Activated CD8-positive, alpha-beta T cell treated with anti-CD3 and anti-CD28 coated beads for 36 hours (primary cell): ENCODE measurements around the gene CCDC88B. TPM values are rescaled to one million over a fixed set of nuclear protein-coding genes. Genes with fewer than 3 reads are reported as not detected.

Experiments used
- ATAC-seq: fragments of 200-7000 bp; cut with Tn5 transposase; one replicate; pipeline ENCODE4 v1.10.0; 2021; ENCODE audit warnings: mild to moderate bottlenecking, moderate library complexity
- CTCF ChIA-PET: fragments of 350-600 bp; sonication (Branson Sonifier 250); formaldehyde crosslinking; loops from one replicate; lab custom pipeline; 2021; ENCODE audit warnings: antibody characterized with exemption; lab: Charles Lee
- POLR2A ChIA-PET: fragments of 350-600 bp; sonication (Branson Sonifier 250); formaldehyde crosslinking; loops from one replicate; lab custom pipeline; 2021; ENCODE audit warnings: antibody characterized with exemption; lab: Charles Lee
- DNase-seq: peaks from one replicate; pipeline ENCODE4 v3.0.0-alpha.2; 2020
- H3K27ac Mint-ChIP-seq: one replicate; pipeline ENCODE4 v1.8.0; 2021; ENCODE audit warnings: mild to moderate bottlenecking, mixed read lengths
- H3K27me3 Mint-ChIP-seq: one replicate; pipeline ENCODE4 v1.8.0; 2021; ENCODE audit warnings: mixed read lengths
- H3K36me3 Mint-ChIP-seq: one replicate; pipeline ENCODE4 v1.8.0; 2021; ENCODE audit warnings: low read depth, mixed read lengths
- H3K4me1 Mint-ChIP-seq: one replicate; pipeline ENCODE4 v1.8.0; 2021; ENCODE audit warnings: low read depth, mixed read lengths
- H3K4me3 Mint-ChIP-seq: one replicate; pipeline ENCODE4 v1.8.0; 2021; ENCODE audit warnings: mild to moderate bottlenecking, moderate library complexity, mixed read lengths
- H3K9me3 Mint-ChIP-seq: one replicate; pipeline ENCODE4 v1.8.0; 2021; ENCODE audit warnings: mixed read lengths
- CTCF ChIP-seq: fragments of 200-600 bp; IDR thresholded peaks from one replicate; pipeline ENCODE4 v1.8.0; 2022; ENCODE audit warnings: antibody characterized with exemption, mild to moderate bottlenecking
- intact Hi-C: fragments of 100-400 bp; cut with micrococcal nuclease; formaldehyde crosslinking; loops from one replicate; pipeline ENCODE4 v1.10.0; 2022
- total RNA-seq, 2 experiments: library from RNA; stranded (reverse); gene quantifications; one replicate each; pipeline ENCODE4 v1.2.3, GENCODE V29; 2021

Gene CCDC88B
- total RNA-seq, 2 experiments from 2014 or later, result 65.8 to 76.1 TPM

GRCh38 chr11:64296236-64296635 lies 43.8 kb upstream of the CCDC88B start:
- DNase-seq (no peak), ATAC-seq (no peak)
- H3K27ac Mint-ChIP-seq, result no peak overlapping the region
- H3K36me3 Mint-ChIP-seq, result no peaks in the 10 kb centered on the region
- TF ChIP-seq CTCF, result no peak
- CTCF ChIA-PET, result interaction anchor here (1.2 to 1.5 kb wide), 2 partner anchors 25 to 45 kb away, joined by 3 to 4 read pairs; partner anchors contain the start of gene PLCB3
- peaks cover 11% of the 10 kb centered on the region for H3K4me1 Mint-ChIP-seq
- H3K9me3 Mint-ChIP-seq, result no peaks in the 10 kb centered on the region
- H3K4me3 Mint-ChIP-seq, result no peak overlapping the region
- peaks cover 73% of the 10 kb centered on the region for H3K27me3 Mint-ChIP-seq
- intact Hi-C loops, result no loop called here
- POLR2A ChIA-PET, result interaction anchor here (0.6 to 1.6 kb wide), 4 partner anchors 24 to 72 kb away, joined by 3 to 4 read pairs (median 4); no protein-coding TSS in a partner anchor

- Mint-ChIP-seq H3K27me3 (peaks cover 76% of the 10 kb centered on the region), H3K36me3 (no peaks in the 10 kb centered on the region), H3K27ac (no peak overlapping the region), H3K9me3 (no peaks in the 10 kb centered on the region), H3K4me1 (peaks cover 11% of the 10 kb centered on the region), H3K4me3 (no peak overlapping the region)
- TF ChIP-seq CTCF, result no peak
- ChIA-PET CTCF (interaction anchor here (1.2 to 1.5 kb wide), 2 partner anchors 25 to 46 kb away, joined by 3 to 4 read pairs; partner anchors contain the start of gene PLCB3), POLR2A (interaction anchor here (0.6 to 1.6 kb wide), 4 partner anchors 25 to 72 kb away, joined by 3 to 4 read pairs (median 4); no protein-coding TSS in a partner anchor)
- ATAC-seq, result no peak
- DNase-seq, result no peak
- intact Hi-C loops, result no loop called here
Observed at GRCh38 chr11:64296830-64297698, 42.9 kb upstream of the CCDC88B start.

- intact Hi-C loops, result no loop called here
- Mint-ChIP-seq H3K9me3 (no peaks in the 10 kb centered on the region), H3K27me3 (peaks cover 73% of the 10 kb centered on the region), H3K27ac (no peak overlapping the region), H3K4me1 (peaks cover 11% of the 10 kb centered on the region), H3K36me3 (no peaks in the 10 kb centered on the region), H3K4me3 (no peak overlapping the region)
- DNase-seq (no peak), ATAC-seq (no peak)
- ChIA-PET CTCF (no interaction called here), POLR2A (interaction anchor here (1.6 kb wide), 1 partner anchor 73 kb away, joined by 3 read pairs; no protein-coding TSS in a partner anchor)
- no peak for TF ChIP-seq CTCF
Observed at GRCh38 chr11:64297699-64298358, 42.2 kb upstream of the CCDC88B start.

- H3K4me1 Mint-ChIP-seq, result peaks cover 17% of the 10 kb centered on the region
- no peaks in the 10 kb centered on the region for H3K36me3 Mint-ChIP-seq
- DNase-seq (no peak), ATAC-seq (no peak)
- CTCF ChIA-PET, result no interaction called here
- TF ChIP-seq CTCF, result no peak
- peaks cover 62% of the 10 kb centered on the region for H3K27me3 Mint-ChIP-seq
- no peak overlapping the region for H3K27ac Mint-ChIP-seq
- no peak overlapping the region for H3K4me3 Mint-ChIP-seq
- POLR2A ChIA-PET, result no interaction called here
- no peaks in the 10 kb centered on the region for H3K9me3 Mint-ChIP-seq
- intact Hi-C loops, result no loop called here
Observed at GRCh38 chr11:64298966-64299846, 40.8 kb upstream of the CCDC88B start.
